Measurements from ENCODE around the gene SULT2A1. TPM values are rescaled to one million over a fixed set of nuclear protein-coding genes. Genes with fewer than 3 reads are reported as not detected.

Gene SULT2A1
- total and polyA plus RNA-seq, 2 of the 8 experiments (the other 6 are each of a cell fraction or from before 2014, with no cell fraction given): not detected

DNA sequence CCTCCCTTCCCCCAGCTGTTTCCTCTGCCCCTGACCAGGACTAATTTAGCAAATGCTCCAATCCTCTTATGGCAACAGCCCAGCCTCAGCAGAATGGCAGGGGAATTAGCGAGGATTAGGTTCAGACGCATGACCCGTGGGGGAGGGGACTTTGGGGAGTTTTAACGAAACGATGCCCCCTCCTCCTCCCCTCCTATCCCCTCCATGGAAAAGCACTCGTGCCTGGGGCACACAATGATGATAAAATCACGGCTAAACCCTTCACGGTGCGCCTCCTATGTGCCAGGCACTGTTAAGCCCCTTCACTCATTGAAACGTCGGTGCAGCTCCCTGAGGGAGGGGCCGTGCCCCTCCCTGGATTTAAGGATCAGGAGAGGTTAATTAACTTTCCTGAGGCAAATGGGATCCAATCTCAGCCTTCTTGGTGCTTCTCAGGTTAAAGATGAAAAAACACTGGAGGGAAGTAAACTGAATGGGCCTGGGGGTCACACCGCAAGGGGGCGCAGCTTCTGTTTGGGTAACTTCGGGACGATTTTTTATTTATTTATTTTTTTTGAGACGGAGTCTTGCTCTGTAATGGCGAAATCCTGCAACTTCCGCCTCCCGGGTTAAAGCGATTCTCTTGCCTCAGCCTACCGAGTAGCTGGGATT is 37.2 kb downstream of the SULT2A1 start (continued):
- TF ChIP-seq PHF8 (conservative IDR thresholded peaks at IDR 0.05; ENCODE audit: low read depth, low read length) (no peak; the same call in 1 of the 2 replicates), KDM1A (IDR thresholded peaks at IDR 0.05; ENCODE audit: borderline replicate concordance, low read length) (no peak), GABPA (IDR thresholded peaks at IDR 0.05; ENCODE audit: borderline replicate concordance, insufficient read depth, low read length) (no peak), CHD2 (IDR thresholded peaks at IDR 0.05; ENCODE audit: low read length) (no peak), HDAC2 (IDR thresholded peaks at IDR 0.05; ENCODE audit: borderline replicate concordance in 1 of 2, low read depth in 2 of 2, low read length in 2 of 2) (no peak), ASH2L (IDR thresholded peaks at IDR 0.05; ENCODE audit: low read length) (peak; percentile 46), RAD21 (IDR thresholded peaks at IDR 0.05 in 1 of 2, conservative IDR thresholded peaks at IDR 0.05 in 1 of 2; ENCODE audit: low read depth in 2 of 2, low read length in 2 of 2) (peak in 1 of 2 experiments; percentile 42; a peak in 3 of 4 replicates), SAP30 (IDR thresholded peaks at IDR 0.05; ENCODE audit: insufficient read depth, insufficient replicate concordance, low read length) (no peak), RFX5 (IDR thresholded peaks at IDR 0.05; ENCODE audit: borderline replicate concordance, low read depth, low read length) (no peak), TBP (IDR thresholded peaks at IDR 0.05; ENCODE audit: low read depth, low read length) (0 out of 2 replicates have a peak, but pooled peaks have one; percentile 2), JUN (IDR thresholded peaks at IDR 0.05; ENCODE audit: low read depth, low read length) (no peak), POLR2A (IDR thresholded peaks at IDR 0.05; ENCODE audit: control extremely low read depth in 1 of 2, low read depth in 2 of 2, low read length in 2 of 2) (peak in 1 of 2 experiments; percentile 17; a peak in 1 of 3 replicates), SP2 (IDR thresholded peaks at IDR 0.05; ENCODE audit: low read length) (no peak), CBX5 (IDR thresholded peaks at IDR 0.05; ENCODE audit: low read depth, low read length) (no peak), SUZ12 (IDR thresholded peaks at IDR 0.05; ENCODE audit: low read length) (no peak), KDM5A (IDR thresholded peaks at IDR 0.05; ENCODE audit: low read length) (no peak), POLR2AphosphoS5 (IDR thresholded peaks at IDR 0.05; ENCODE audit: low read depth, low read length) (no peak), CBX8 (IDR thresholded peaks at IDR 0.05; ENCODE audit: borderline replicate concordance, low read depth, low read length) (no peak), CREB1 (IDR thresholded peaks at IDR 0.05) (peak; percentile 49; the same call in 1 of the 2 replicates), KDM4A (IDR thresholded peaks at IDR 0.05; ENCODE audit: low read depth, low read length, severe bottlenecking) (no peak)
- TF ChIP-seq, protein P1, sequence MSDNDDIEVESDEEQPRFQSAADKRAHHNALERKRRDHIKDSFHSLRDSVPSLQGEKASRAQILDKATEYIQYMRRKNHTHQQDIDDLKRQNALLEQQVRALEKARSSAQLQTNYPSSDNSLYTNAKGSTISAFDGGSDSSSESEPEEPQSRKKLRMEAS (IDR thresholded peaks at IDR 0.05): 0 out of 2 replicates have a peak, but pooled peaks have one; percentile 7
- TF ChIP-seq, protein P2, sequence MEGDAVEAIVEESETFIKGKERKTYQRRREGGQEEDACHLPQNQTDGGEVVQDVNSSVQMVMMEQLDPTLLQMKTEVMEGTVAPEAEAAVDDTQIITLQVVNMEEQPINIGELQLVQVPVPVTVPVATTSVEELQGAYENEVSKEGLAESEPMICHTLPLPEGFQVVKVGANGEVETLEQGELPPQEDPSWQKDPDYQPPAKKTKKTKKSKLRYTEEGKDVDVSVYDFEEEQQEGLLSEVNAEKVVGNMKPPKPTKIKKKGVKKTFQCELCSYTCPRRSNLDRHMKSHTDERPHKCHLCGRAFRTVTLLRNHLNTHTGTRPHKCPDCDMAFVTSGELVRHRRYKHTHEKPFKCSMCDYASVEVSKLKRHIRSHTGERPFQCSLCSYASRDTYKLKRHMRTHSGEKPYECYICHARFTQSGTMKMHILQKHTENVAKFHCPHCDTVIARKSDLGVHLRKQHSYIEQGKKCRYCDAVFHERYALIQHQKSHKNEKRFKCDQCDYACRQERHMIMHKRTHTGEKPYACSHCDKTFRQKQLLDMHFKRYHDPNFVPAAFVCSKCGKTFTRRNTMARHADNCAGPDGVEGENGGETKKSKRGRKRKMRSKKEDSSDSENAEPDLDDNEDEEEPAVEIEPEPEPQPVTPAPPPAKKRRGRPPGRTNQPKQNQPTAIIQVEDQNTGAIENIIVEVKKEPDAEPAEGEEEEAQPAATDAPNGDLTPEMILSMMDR (IDR thresholded peaks at IDR 0.05; ENCODE audit: control extremely low read depth in 1 of 3, insufficient read depth in 1 of 3, low read depth in 1 of 3, low read length in 3 of 3): peak; percentile 60 to 63 (median 61); a peak in 3 of 4 replicates
